HG02938 (cell line): ENCODE measurements around the gene UBFD1.
"Not testable (repeated sequence)": the region's sequence is repeated elsewhere in the genome, so short reads cannot be mapped to it uniquely, and the experiment has no call there.

ENCODE experiments used
- ATAC-seq: cut with Tn5 transposase; IDR thresholded peaks from one replicate; pipeline ENCODE4 v1.9.1; 2021; ENCODE audit warnings: mild to moderate bottlenecking, moderate library complexity; ENCODE audit not compliant: unreplicated experiment

UBFD1 gene

GRCh38 chr16:23564575-23565363 is 7.2 kb downstream of the UBFD1 start:
- ATAC-seq: no peak

- no peak for ATAC-seq
These were observed 9.2 kb downstream of the UBFD1 start for GRCh38 chr16:23566724-23567123.

GRCh38 chr16:23567602-23568001 is 10.1 kb downstream of the UBFD1 start:
- ATAC-seq: no peak

GRCh38 chr16:23570992-23571632 is 13.6 kb downstream of the UBFD1 start:
- no peak for ATAC-seq

- ATAC-seq: no peak
These were observed 14.4 kb downstream of the UBFD1 start for GRCh38 chr16:23571895-23572294.

- ATAC-seq: no peak
These were observed 14.9 kb downstream of the UBFD1 start for GRCh38 chr16:23572394-23572793.

- no peak for ATAC-seq
These were observed 16.3 kb downstream of the UBFD1 start for GRCh38 chr16:23573817-23574216.

- no peak for ATAC-seq
These were observed 18.3 kb downstream of the UBFD1 start for GRCh38 chr16:23575834-23576233.

- ATAC-seq: no peak
These were observed 20.0 kb downstream of the UBFD1 start for GRCh38 chr16:23577493-23577892.

- no peak for ATAC-seq
These were observed 20.7 kb downstream of the UBFD1 start for GRCh38 chr16:23578101-23578830.

GRCh38 chr16:23579371-23579770 is 21.8 kb downstream of the UBFD1 start:
- ATAC-seq: no peak

GRCh38 chr16:23580391-23580790 is 22.9 kb downstream of the UBFD1 start:
- ATAC-seq: no peak

- ATAC-seq: no peak
These were observed 24.2 kb downstream of the UBFD1 start for GRCh38 chr16:23581764-23582163.

GRCh38 chr16:23583271-23583670 is 25.7 kb downstream of the UBFD1 start:
- ATAC-seq: not testable (repeated sequence)

- ATAC-seq: no peak
These were observed 26.9 kb downstream of the UBFD1 start for GRCh38 chr16:23584186-23585076.

- ATAC-seq: no peak
These were observed 30.2 kb downstream of the UBFD1 start for GRCh38 chr16:23587726-23588125.

- no peak for ATAC-seq
These were observed 32.7 kb downstream of the UBFD1 start for GRCh38 chr16:23590181-23590580.

GRCh38 chr16:23594186-23594585 is 36.7 kb downstream of the UBFD1 start:
- no peak for ATAC-seq

GRCh38 chr16:23595246-23595950 is 37.9 kb downstream of the UBFD1 start:
- ATAC-seq: peak; percentile 13
